Neural cell (in vitro differentiated cells): ENCODE measurements around the gene LENG9. TPM values are rescaled to one million over a fixed set of nuclear protein-coding genes. Genes with fewer than 3 reads are reported as not detected.

Source experiments
- H2AFZ ChIP-seq: fragments of 200-600, 300-800 bp; sonication (generic), shearing (Covaris generic); 2 replicates; pipeline ENCODE4 v1.6.0; 2014; ENCODE audit warnings: low read depth, mild to moderate bottlenecking, antibody characterized with exemption, low read length, moderate library complexity
- H3F3A ChIP-seq: fragments of 200-600 bp; shearing (Covaris generic); 2 replicates; pipeline ENCODE4 v1.6.1; 2016; ENCODE audit warnings: mild to moderate bottlenecking, moderate library complexity, mixed read lengths, antibody characterized with exemption, low read length; ENCODE audit not compliant: insufficient read depth, poor library complexity, severe bottlenecking
- H3K27ac ChIP-seq: fragments of 200-600, 300-800 bp; sonication (generic), shearing (Covaris generic); 2 replicates; pipeline ENCODE4 v1.5.1; 2014; ENCODE audit warnings: mild to moderate bottlenecking, low read length, moderate library complexity
- H3K27me3 ChIP-seq: fragments of 300-800, 200-600 bp; sonication (generic), shearing (Covaris generic); 2 replicates; pipeline ENCODE4 v1.6.0; 2014; ENCODE audit warnings: mild to moderate bottlenecking, low read depth, low read length, moderate library complexity; ENCODE audit not compliant: insufficient read depth
- H3K36me3 ChIP-seq: fragments of 300-800, 200-600 bp; sonication (generic), shearing (Covaris generic); 2 replicates; pipeline ENCODE4 v1.5.1; 2014; ENCODE audit warnings: mild to moderate bottlenecking, antibody characterized with exemption, low read length, moderate library complexity; ENCODE audit not compliant: insufficient read depth
- H3K4me2 ChIP-seq: fragments of 300-800, 200-600 bp; sonication (generic), shearing (Covaris generic); 2 replicates; pipeline ENCODE4 v1.6.0; 2014; ENCODE audit warnings: mild to moderate bottlenecking, low read length
- H3K4me3 ChIP-seq: fragments of 300-800, 200-600 bp; sonication (generic), shearing (Covaris generic); 2 replicates; pipeline ENCODE4 v1.5.1; 2014; ENCODE audit warnings: mild to moderate bottlenecking, low read length, moderate library complexity
- H3K79me2 ChIP-seq: fragments of 200-600 bp; shearing (Covaris generic); replicated peaks from 2 replicates; pipeline ENCODE4 v1.6.0; 2014; ENCODE audit warnings: mild to moderate bottlenecking, low read length, moderate library complexity; ENCODE audit not compliant: insufficient read depth
- H3K9ac ChIP-seq: fragments of 300-800, 200-600 bp; sonication (generic), shearing (Covaris generic); 2 replicates; pipeline ENCODE4 v1.6.1; 2016; ENCODE audit warnings: mild to moderate bottlenecking, low read length, mixed read lengths
- H3K9me2 ChIP-seq: fragments of 200-600 bp; shearing (Covaris generic); 2 replicates; pipeline ENCODE4 v1.6.1; 2016; ENCODE audit warnings: mild to moderate bottlenecking, low read length, mixed read lengths; ENCODE audit not compliant: insufficient read depth
- H3K9me3 ChIP-seq: fragments of 200-600, 300-800 bp; sonication (generic), shearing (Covaris generic); 2 replicates; pipeline ENCODE4 v1.6.1; 2016; ENCODE audit warnings: mild to moderate bottlenecking, mixed run types, low read length, moderate library complexity, mixed read lengths
- H4K20me1 ChIP-seq: fragments of 200-600 bp; shearing (Covaris generic); 2 replicates; pipeline ENCODE4 v1.6.1; 2016; ENCODE audit warnings: mild to moderate bottlenecking, mixed run types; ENCODE audit not compliant: insufficient read depth
- CTCF ChIP-seq: fragments of 450-650 bp; IDR thresholded peaks from 2 replicates; pipeline ENCODE4 v1.5.1; 2014; ENCODE audit warnings: antibody characterized with exemption, mild to moderate bottlenecking, moderate library complexity; ENCODE audit not compliant: poor library complexity, severe bottlenecking
- EP300 ChIP-seq: fragments of 450-650 bp; conservative IDR thresholded peaks from 2 replicates; pipeline ENCODE4 v1.6.1; 2014; ENCODE audit warnings: antibody characterized with exemption, mild to moderate bottlenecking, moderate library complexity; ENCODE audit not compliant: poor library complexity, severe bottlenecking
- EZH2 ChIP-seq: fragments of 200-600, 300-800 bp; shearing (Covaris generic), sonication (generic); IDR thresholded peaks from 2 replicates; pipeline ENCODE4 v1.6.1; 2014; ENCODE audit warnings: antibody characterized with exemption, low read length, borderline replicate concordance, mild to moderate bottlenecking; ENCODE audit not compliant: insufficient read depth, poor library complexity, severe bottlenecking
- MXI1 ChIP-seq: fragments of 450-650 bp; conservative IDR thresholded peaks from 2 replicates; pipeline ENCODE4 v1.6.1; 2014; ENCODE audit warnings: antibody characterized with exemption, mild to moderate bottlenecking; ENCODE audit not compliant: poor library complexity, severe bottlenecking
- POLR2AphosphoS5 ChIP-seq: IDR thresholded peaks from 2 replicates; pipeline ENCODE4 v1.6.1; 2012
- RAD21 ChIP-seq: fragments of 450-650 bp; conservative IDR thresholded peaks from 2 replicates; pipeline ENCODE4 v1.6.1; 2014; ENCODE audit warnings: antibody characterized with exemption, mild to moderate bottlenecking, moderate library complexity
- REST ChIP-seq: IDR thresholded peaks from 2 replicates; pipeline ENCODE4 v1.6.1; 2012; ENCODE audit warnings: borderline replicate concordance
- SMC3 ChIP-seq: fragments of 450-650 bp; conservative IDR thresholded peaks from 2 replicates; pipeline ENCODE4 v1.6.1; 2014; ENCODE audit warnings: antibody characterized with exemption, mild to moderate bottlenecking, moderate library complexity; ENCODE audit not compliant: poor library complexity
- TAF1 ChIP-seq: IDR thresholded peaks from 2 replicates; pipeline ENCODE4 v1.6.1; 2012; ENCODE audit warnings: low read depth
- polyA plus RNA-seq: library from polyadenylated mRNA; depleted of rRNA; stranded (reverse); fragments of >200 nt; gene quantifications from 2 replicates; pipeline ENCODE4 v1.2.3, GENCODE V29; 2014

Gene LENG9
- polyA plus RNA-seq, 1 donor from 2014 or later: 0.58 TPM

GRCh38 chr19:54433697-54434096 is 29.9 kb downstream of the LENG9 start:
- H3K27ac ChIP-seq: no peak overlapping the region
- H4K20me1 ChIP-seq: no peaks in the 10 kb centered on the region
- no peak overlapping the region for H3K4me2 ChIP-seq

GRCh38 chr19:54432144-54432738 is 31.3 kb downstream of the LENG9 start:
- H3K9me2 ChIP-seq: no peaks in the 10 kb centered on the region
- no peak overlapping the region for H3K4me3 ChIP-seq
- H3F3A ChIP-seq: no peaks in the 10 kb centered on the region
- H3K27me3 ChIP-seq: no peaks in the 10 kb centered on the region
- H3K9me3 ChIP-seq: no peaks in the 10 kb centered on the region
- H3K4me2 ChIP-seq: no peak overlapping the region
- no peak overlapping the region for H2AFZ ChIP-seq
- no peaks in the 10 kb centered on the region for H3K36me3 ChIP-seq
- no peaks in the 10 kb centered on the region for H3K79me2 ChIP-seq
- no peak overlapping the region for H3K27ac ChIP-seq
- no peak overlapping the region for H3K9ac ChIP-seq
- H4K20me1 ChIP-seq: no peaks in the 10 kb centered on the region
- TF ChIP-seq SMC3 (no peak), EZH2 (no peak), TAF1 (no peak), EP300 (no peak), MXI1 (no peak), CTCF (no peak), RAD21 (no peak), POLR2AphosphoS5 (no peak)

More at GRCh38 chr19:54433697-54434096, 29.9 kb downstream of the LENG9 start:
- Histone ChIP-seq H3K27me3 (no peaks in the 10 kb centered on the region), H3K36me3 (no peaks in the 10 kb centered on the region), H3F3A (no peaks in the 10 kb centered on the region), H3K9me2 (no peaks in the 10 kb centered on the region), H3K9me3 (no peaks in the 10 kb centered on the region), H3K79me2 (no peaks in the 10 kb centered on the region), H3K9ac (no peak overlapping the region), H2AFZ (no peak overlapping the region), H3K4me3 (no peak overlapping the region)
- TF ChIP-seq TAF1 (no peak), EP300 (no peak), REST (no peak), MXI1 (no peak), EZH2 (no peak), CTCF (no peak), POLR2AphosphoS5 (no peak), RAD21 (no peak), SMC3 (no peak)
